Osteocyte (in vitro differentiated cells): ENCODE measurements around the gene XBP1. TPM values are rescaled to one million over a fixed set of nuclear protein-coding genes. Genes with fewer than 3 reads are reported as not detected.
"Not testable (repeated sequence)": the region's sequence is repeated elsewhere in the genome, so short reads cannot be mapped to it uniquely, and the experiment has no call there.

Experiments used
- DNase-seq: peaks from one replicate; pipeline ENCODE4 v3.0.0; 2021; ENCODE audit warnings: mixed read lengths; ENCODE audit not compliant: unreplicated experiment; ENCODE audit errors: extremely low spot score
- H3K27ac Mint-ChIP-seq: one replicate; pipeline ENCODE4 v1.8.0; 2021; ENCODE audit warnings: mild to moderate bottlenecking, mixed read lengths; ENCODE audit not compliant: unreplicated experiment
- H3K27me3 Mint-ChIP-seq: one replicate; pipeline ENCODE4 v1.8.0; 2021; ENCODE audit warnings: mixed read lengths; ENCODE audit not compliant: unreplicated experiment
- H3K36me3 Mint-ChIP-seq: one replicate; pipeline ENCODE4 v1.8.0; 2021; ENCODE audit warnings: mixed read lengths; ENCODE audit not compliant: unreplicated experiment
- H3K4me1 Mint-ChIP-seq: one replicate; pipeline ENCODE4 v1.8.0; 2021; ENCODE audit warnings: mixed read lengths; ENCODE audit not compliant: unreplicated experiment
- H3K4me3 Mint-ChIP-seq: one replicate; pipeline ENCODE4 v1.8.0; 2021; ENCODE audit warnings: mild to moderate bottlenecking, moderate library complexity, mixed read lengths; ENCODE audit not compliant: unreplicated experiment
- H3K9me3 Mint-ChIP-seq: one replicate; pipeline ENCODE4 v1.8.0; 2021; ENCODE audit warnings: mixed read lengths; ENCODE audit not compliant: unreplicated experiment
- CTCF ChIP-seq: fragments of 200-600 bp; sonication (generic); IDR thresholded peaks from 2 replicates; pipeline ENCODE4 v1.5.0; 2021; ENCODE audit warnings: antibody characterized with exemption, mild to moderate bottlenecking, moderate library complexity
- total RNA-seq: library from RNA; stranded (reverse); gene quantifications from 2 replicates; pipeline ENCODE4 v1.2.1, GENCODE V29; 2021

XBP1 gene
- total RNA-seq, 1 donor from 2014 or later, result 150 TPM

- no peaks in the 10 kb centered on the region for H3K9me3 Mint-ChIP-seq
- peaks cover 12% of the 10 kb centered on the region for H3K36me3 Mint-ChIP-seq
- no peak overlapping the region for H3K27ac Mint-ChIP-seq
- no peak for TF ChIP-seq CTCF
- peaks cover 3% of the 10 kb centered on the region for H3K4me1 Mint-ChIP-seq
- DNase-seq, result no peak
- no peaks in the 10 kb centered on the region for H3K27me3 Mint-ChIP-seq
- no peak overlapping the region for H3K4me3 Mint-ChIP-seq
These were observed 12.1 kb upstream of the XBP1 start for GRCh38 chr22:28812516-28812915.

GRCh38 chr22:28810821-28811491 is 10.6 kb upstream of the XBP1 start:
- peaks cover 3% of the 10 kb centered on the region for H3K4me1 Mint-ChIP-seq
- H3K27me3 Mint-ChIP-seq, result no peaks in the 10 kb centered on the region
- H3K4me3 Mint-ChIP-seq, result no peak overlapping the region
- no peak for DNase-seq
- no peak for TF ChIP-seq CTCF
- no peak overlapping the region for H3K27ac Mint-ChIP-seq
- H3K9me3 Mint-ChIP-seq, result no peaks in the 10 kb centered on the region
- peaks cover 12% of the 10 kb centered on the region for H3K36me3 Mint-ChIP-seq

GRCh38 chr22:28808716-28809355 is 8.5 kb upstream of the XBP1 start:
- no peaks in the 10 kb centered on the region for H3K36me3 Mint-ChIP-seq
- no peak overlapping the region for H3K4me3 Mint-ChIP-seq
- peaks cover 2% of the 10 kb centered on the region for H3K4me1 Mint-ChIP-seq
- H3K27ac Mint-ChIP-seq, result peak overlapping the region; percentile 23
- no peak for TF ChIP-seq CTCF
- H3K9me3 Mint-ChIP-seq, result no peaks in the 10 kb centered on the region
- no peak for DNase-seq
- no peaks in the 10 kb centered on the region for H3K27me3 Mint-ChIP-seq

GRCh38 chr22:28805426-28805825 is 5.1 kb upstream of the XBP1 start:
- H3K27ac Mint-ChIP-seq, DNase-seq, H3K27me3 Mint-ChIP-seq, H3K36me3 Mint-ChIP-seq, H3K9me3 Mint-ChIP-seq, H3K4me3 Mint-ChIP-seq: not testable (repeated sequence)
- H3K4me1 Mint-ChIP-seq, result peaks cover 16% of the 10 kb centered on the region

- DNase-seq, result no peak
- no peaks in the 10 kb centered on the region for H3K27me3 Mint-ChIP-seq
- no peak for TF ChIP-seq CTCF
- no peak overlapping the region for H3K27ac Mint-ChIP-seq
- peaks cover 33% of the 10 kb centered on the region for H3K4me1 Mint-ChIP-seq
- no peaks in the 10 kb centered on the region for H3K9me3 Mint-ChIP-seq
- H3K4me3 Mint-ChIP-seq, result no peak overlapping the region
- peaks cover 16% of the 10 kb centered on the region for H3K36me3 Mint-ChIP-seq
These were observed 2.3 kb upstream of the XBP1 start for GRCh38 chr22:28802595-28803123.
